PC-3 (cell line): Measurements from ENCODE around the gene SULF2.

Experiments used
- EZH2 ChIP-seq: fragments of 300-600 bp; sonication (generic); IDR thresholded peaks from one replicate; pipeline ENCODE4 v1.6.1; 2017; ENCODE audit warnings: antibody characterized with exemption, mild to moderate bottlenecking, low read length; ENCODE audit not compliant: unreplicated experiment
- EZH2phosphoT487 ChIP-seq: fragments of 300-600 bp; sonication (generic); IDR thresholded peaks from 2 replicates; pipeline ENCODE4 v1.6.1; 2018; ENCODE audit warnings: mild to moderate bottlenecking, antibody characterized with exemption, low read length, borderline replicate concordance
- TF ChIP-seq, protein P1 (sequence below): fragments of 300-600 bp; sonication (generic); conservative IDR thresholded peaks from 2 replicates; pipeline ENCODE4 v1.5.1; 2017; ENCODE audit warnings: antibody characterized with exemption, low read depth, mild to moderate bottlenecking, low read length

DNA sequence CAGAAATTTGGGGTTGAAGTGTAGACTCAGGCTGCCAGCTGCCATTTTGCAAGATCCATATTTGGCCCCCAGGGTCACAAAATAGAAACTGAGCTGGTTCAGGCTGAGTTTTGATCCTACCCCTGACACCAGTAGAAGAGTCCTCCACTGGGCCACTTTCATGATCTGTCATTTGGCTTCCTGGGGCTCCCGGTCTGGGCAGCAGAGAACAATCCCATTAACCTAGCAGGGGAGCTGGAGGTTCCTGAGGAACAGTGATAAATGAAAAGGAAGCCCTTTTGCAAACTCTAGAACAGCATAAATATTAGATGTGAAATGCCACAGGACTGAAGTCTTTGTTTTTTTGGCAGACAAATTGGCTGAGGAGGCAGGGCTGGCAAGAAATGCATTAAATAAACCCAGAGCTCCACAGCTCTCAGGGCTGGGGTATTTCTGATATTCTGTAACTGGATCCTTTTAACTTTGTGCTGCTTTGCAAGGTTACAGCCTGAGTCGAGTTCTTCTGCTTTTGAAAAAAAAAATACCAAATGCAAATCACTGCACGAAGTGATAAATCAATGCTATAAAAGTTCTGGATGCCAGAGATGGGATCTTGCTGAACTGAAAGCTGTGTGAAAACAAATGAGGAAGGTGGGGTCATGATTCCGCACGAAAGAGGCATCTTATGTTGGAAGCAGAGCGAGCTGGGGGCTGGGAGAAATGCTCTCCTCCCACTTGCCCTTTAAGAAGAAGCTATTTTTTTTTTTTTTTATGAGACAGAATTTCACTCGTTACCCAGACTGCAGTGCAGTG lies 64.4 kb downstream of the SULF2 start:
- TF ChIP-seq, protein P1, sequence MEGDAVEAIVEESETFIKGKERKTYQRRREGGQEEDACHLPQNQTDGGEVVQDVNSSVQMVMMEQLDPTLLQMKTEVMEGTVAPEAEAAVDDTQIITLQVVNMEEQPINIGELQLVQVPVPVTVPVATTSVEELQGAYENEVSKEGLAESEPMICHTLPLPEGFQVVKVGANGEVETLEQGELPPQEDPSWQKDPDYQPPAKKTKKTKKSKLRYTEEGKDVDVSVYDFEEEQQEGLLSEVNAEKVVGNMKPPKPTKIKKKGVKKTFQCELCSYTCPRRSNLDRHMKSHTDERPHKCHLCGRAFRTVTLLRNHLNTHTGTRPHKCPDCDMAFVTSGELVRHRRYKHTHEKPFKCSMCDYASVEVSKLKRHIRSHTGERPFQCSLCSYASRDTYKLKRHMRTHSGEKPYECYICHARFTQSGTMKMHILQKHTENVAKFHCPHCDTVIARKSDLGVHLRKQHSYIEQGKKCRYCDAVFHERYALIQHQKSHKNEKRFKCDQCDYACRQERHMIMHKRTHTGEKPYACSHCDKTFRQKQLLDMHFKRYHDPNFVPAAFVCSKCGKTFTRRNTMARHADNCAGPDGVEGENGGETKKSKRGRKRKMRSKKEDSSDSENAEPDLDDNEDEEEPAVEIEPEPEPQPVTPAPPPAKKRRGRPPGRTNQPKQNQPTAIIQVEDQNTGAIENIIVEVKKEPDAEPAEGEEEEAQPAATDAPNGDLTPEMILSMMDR: no peak
- TF ChIP-seq EZH2 (no peak), EZH2phosphoT487 (no peak)
